Neural cell (in vitro differentiated cells): ENCODE results near the gene METTL9. TPM values are rescaled to one million over a fixed set of nuclear protein-coding genes. Genes with fewer than 3 reads are reported as not detected.
"Not testable (repeated sequence)": the region's sequence is repeated elsewhere in the genome, so short reads cannot be mapped to it uniquely, and the experiment has no call there.

Experiments
- H2AFZ ChIP-seq: fragments of 200-600, 300-800 bp; sonication (generic), shearing (Covaris generic); 2 replicates; pipeline ENCODE4 v1.6.0; 2014; ENCODE audit warnings: low read depth, mild to moderate bottlenecking, antibody characterized with exemption, low read length, moderate library complexity
- H3F3A ChIP-seq: fragments of 200-600 bp; shearing (Covaris generic); 2 replicates; pipeline ENCODE4 v1.6.1; 2016; ENCODE audit warnings: mild to moderate bottlenecking, moderate library complexity, mixed read lengths, antibody characterized with exemption, low read length; ENCODE audit not compliant: insufficient read depth, poor library complexity, severe bottlenecking
- H3K27ac ChIP-seq: fragments of 200-600, 300-800 bp; sonication (generic), shearing (Covaris generic); 2 replicates; pipeline ENCODE4 v1.5.1; 2014; ENCODE audit warnings: mild to moderate bottlenecking, low read length, moderate library complexity
- H3K27me3 ChIP-seq: fragments of 300-800, 200-600 bp; sonication (generic), shearing (Covaris generic); 2 replicates; pipeline ENCODE4 v1.6.0; 2014; ENCODE audit warnings: mild to moderate bottlenecking, low read depth, low read length, moderate library complexity; ENCODE audit not compliant: insufficient read depth
- H3K36me3 ChIP-seq: fragments of 300-800, 200-600 bp; sonication (generic), shearing (Covaris generic); 2 replicates; pipeline ENCODE4 v1.5.1; 2014; ENCODE audit warnings: mild to moderate bottlenecking, antibody characterized with exemption, low read length, moderate library complexity; ENCODE audit not compliant: insufficient read depth
- H3K4me2 ChIP-seq: fragments of 300-800, 200-600 bp; sonication (generic), shearing (Covaris generic); 2 replicates; pipeline ENCODE4 v1.6.0; 2014; ENCODE audit warnings: mild to moderate bottlenecking, low read length
- H3K4me3 ChIP-seq: fragments of 300-800, 200-600 bp; sonication (generic), shearing (Covaris generic); 2 replicates; pipeline ENCODE4 v1.5.1; 2014; ENCODE audit warnings: mild to moderate bottlenecking, low read length, moderate library complexity
- H3K79me2 ChIP-seq: fragments of 200-600 bp; shearing (Covaris generic); replicated peaks from 2 replicates; pipeline ENCODE4 v1.6.0; 2014; ENCODE audit warnings: mild to moderate bottlenecking, low read length, moderate library complexity; ENCODE audit not compliant: insufficient read depth
- H3K9ac ChIP-seq: fragments of 300-800, 200-600 bp; sonication (generic), shearing (Covaris generic); 2 replicates; pipeline ENCODE4 v1.6.1; 2016; ENCODE audit warnings: mild to moderate bottlenecking, low read length, mixed read lengths
- H3K9me2 ChIP-seq: fragments of 200-600 bp; shearing (Covaris generic); 2 replicates; pipeline ENCODE4 v1.6.1; 2016; ENCODE audit warnings: mild to moderate bottlenecking, low read length, mixed read lengths; ENCODE audit not compliant: insufficient read depth
- H3K9me3 ChIP-seq: fragments of 200-600, 300-800 bp; sonication (generic), shearing (Covaris generic); 2 replicates; pipeline ENCODE4 v1.6.1; 2016; ENCODE audit warnings: mild to moderate bottlenecking, mixed run types, low read length, moderate library complexity, mixed read lengths
- H4K20me1 ChIP-seq: fragments of 200-600 bp; shearing (Covaris generic); 2 replicates; pipeline ENCODE4 v1.6.1; 2016; ENCODE audit warnings: mild to moderate bottlenecking, mixed run types; ENCODE audit not compliant: insufficient read depth
- EP300 ChIP-seq: fragments of 450-650 bp; conservative IDR thresholded peaks from 2 replicates; pipeline ENCODE4 v1.6.1; 2014; ENCODE audit warnings: antibody characterized with exemption, mild to moderate bottlenecking, moderate library complexity; ENCODE audit not compliant: poor library complexity, severe bottlenecking
- EZH2 ChIP-seq: fragments of 200-600, 300-800 bp; shearing (Covaris generic), sonication (generic); IDR thresholded peaks from 2 replicates; pipeline ENCODE4 v1.6.1; 2014; ENCODE audit warnings: antibody characterized with exemption, low read length, borderline replicate concordance, mild to moderate bottlenecking; ENCODE audit not compliant: insufficient read depth, poor library complexity, severe bottlenecking
- MXI1 ChIP-seq: fragments of 450-650 bp; conservative IDR thresholded peaks from 2 replicates; pipeline ENCODE4 v1.6.1; 2014; ENCODE audit warnings: antibody characterized with exemption, mild to moderate bottlenecking; ENCODE audit not compliant: poor library complexity, severe bottlenecking
- POLR2AphosphoS5 ChIP-seq: IDR thresholded peaks from 2 replicates; pipeline ENCODE4 v1.6.1; 2012
- RAD21 ChIP-seq: fragments of 450-650 bp; conservative IDR thresholded peaks from 2 replicates; pipeline ENCODE4 v1.6.1; 2014; ENCODE audit warnings: antibody characterized with exemption, mild to moderate bottlenecking, moderate library complexity
- SMC3 ChIP-seq: fragments of 450-650 bp; conservative IDR thresholded peaks from 2 replicates; pipeline ENCODE4 v1.6.1; 2014; ENCODE audit warnings: antibody characterized with exemption, mild to moderate bottlenecking, moderate library complexity; ENCODE audit not compliant: poor library complexity
- TAF1 ChIP-seq: IDR thresholded peaks from 2 replicates; pipeline ENCODE4 v1.6.1; 2012; ENCODE audit warnings: low read depth
- polyA plus RNA-seq: library from polyadenylated mRNA; depleted of rRNA; stranded (reverse); fragments of >200 nt; gene quantifications from 2 replicates; pipeline ENCODE4 v1.2.3, GENCODE V29; 2014
- TF ChIP-seq, protein P1 (sequence below): IDR thresholded peaks from 2 replicates; pipeline ENCODE4 v1.6.1; 2012; ENCODE audit warnings: borderline replicate concordance
- TF ChIP-seq, protein P2 (sequence below): fragments of 450-650 bp; IDR thresholded peaks from 2 replicates; pipeline ENCODE4 v1.5.1; 2014; ENCODE audit warnings: antibody characterized with exemption, mild to moderate bottlenecking, moderate library complexity; ENCODE audit not compliant: poor library complexity, severe bottlenecking

METTL9 gene
- polyA plus RNA-seq, 1 donor from 2014 or later = 483 TPM

DNA sequence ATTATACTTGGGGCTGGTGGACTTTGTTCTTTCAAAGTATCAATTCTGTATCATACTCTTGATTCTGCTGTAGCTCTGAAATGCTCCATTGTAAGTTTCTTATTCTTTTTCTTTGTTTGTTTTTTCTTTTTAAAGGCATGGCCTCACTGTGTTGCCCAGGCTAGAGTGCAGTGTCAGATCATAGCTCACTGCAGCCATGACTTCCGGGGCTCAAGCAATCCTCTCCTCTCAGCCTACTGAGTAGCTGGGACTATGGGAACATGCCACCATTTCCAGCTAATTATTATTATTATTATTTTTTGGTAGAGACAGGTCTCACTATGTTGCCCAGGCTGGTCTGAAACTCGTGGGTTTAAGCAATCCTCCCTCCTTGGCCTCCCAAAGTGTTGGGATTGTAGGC, 38.9 kb upstream of the METTL9 start:
- H3K36me3 ChIP-seq = no peaks in the 10 kb centered on the region
- no peaks in the 10 kb centered on the region for H3K9me2 ChIP-seq
- H3K4me3 ChIP-seq = no peak overlapping the region
- no peaks in the 10 kb centered on the region for H3K27me3 ChIP-seq
- H2AFZ ChIP-seq = no peak overlapping the region
- H3K9ac ChIP-seq = no peak overlapping the region
- no peak overlapping the region for H3K4me2 ChIP-seq
- peaks cover under 1% of the 10 kb centered on the region for H3F3A ChIP-seq
- TF ChIP-seq, protein P1, sequence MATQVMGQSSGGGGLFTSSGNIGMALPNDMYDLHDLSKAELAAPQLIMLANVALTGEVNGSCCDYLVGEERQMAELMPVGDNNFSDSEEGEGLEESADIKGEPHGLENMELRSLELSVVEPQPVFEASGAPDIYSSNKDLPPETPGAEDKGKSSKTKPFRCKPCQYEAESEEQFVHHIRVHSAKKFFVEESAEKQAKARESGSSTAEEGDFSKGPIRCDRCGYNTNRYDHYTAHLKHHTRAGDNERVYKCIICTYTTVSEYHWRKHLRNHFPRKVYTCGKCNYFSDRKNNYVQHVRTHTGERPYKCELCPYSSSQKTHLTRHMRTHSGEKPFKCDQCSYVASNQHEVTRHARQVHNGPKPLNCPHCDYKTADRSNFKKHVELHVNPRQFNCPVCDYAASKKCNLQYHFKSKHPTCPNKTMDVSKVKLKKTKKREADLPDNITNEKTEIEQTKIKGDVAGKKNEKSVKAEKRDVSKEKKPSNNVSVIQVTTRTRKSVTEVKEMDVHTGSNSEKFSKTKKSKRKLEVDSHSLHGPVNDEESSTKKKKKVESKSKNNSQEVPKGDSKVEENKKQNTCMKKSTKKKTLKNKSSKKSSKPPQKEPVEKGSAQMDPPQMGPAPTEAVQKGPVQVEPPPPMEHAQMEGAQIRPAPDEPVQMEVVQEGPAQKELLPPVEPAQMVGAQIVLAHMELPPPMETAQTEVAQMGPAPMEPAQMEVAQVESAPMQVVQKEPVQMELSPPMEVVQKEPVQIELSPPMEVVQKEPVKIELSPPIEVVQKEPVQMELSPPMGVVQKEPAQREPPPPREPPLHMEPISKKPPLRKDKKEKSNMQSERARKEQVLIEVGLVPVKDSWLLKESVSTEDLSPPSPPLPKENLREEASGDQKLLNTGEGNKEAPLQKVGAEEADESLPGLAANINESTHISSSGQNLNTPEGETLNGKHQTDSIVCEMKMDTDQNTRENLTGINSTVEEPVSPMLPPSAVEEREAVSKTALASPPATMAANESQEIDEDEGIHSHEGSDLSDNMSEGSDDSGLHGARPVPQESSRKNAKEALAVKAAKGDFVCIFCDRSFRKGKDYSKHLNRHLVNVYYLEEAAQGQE = no peak
- no peak for TF ChIP-seq MXI1
- TF ChIP-seq EP300 = no peak
- TF ChIP-seq, protein P2, sequence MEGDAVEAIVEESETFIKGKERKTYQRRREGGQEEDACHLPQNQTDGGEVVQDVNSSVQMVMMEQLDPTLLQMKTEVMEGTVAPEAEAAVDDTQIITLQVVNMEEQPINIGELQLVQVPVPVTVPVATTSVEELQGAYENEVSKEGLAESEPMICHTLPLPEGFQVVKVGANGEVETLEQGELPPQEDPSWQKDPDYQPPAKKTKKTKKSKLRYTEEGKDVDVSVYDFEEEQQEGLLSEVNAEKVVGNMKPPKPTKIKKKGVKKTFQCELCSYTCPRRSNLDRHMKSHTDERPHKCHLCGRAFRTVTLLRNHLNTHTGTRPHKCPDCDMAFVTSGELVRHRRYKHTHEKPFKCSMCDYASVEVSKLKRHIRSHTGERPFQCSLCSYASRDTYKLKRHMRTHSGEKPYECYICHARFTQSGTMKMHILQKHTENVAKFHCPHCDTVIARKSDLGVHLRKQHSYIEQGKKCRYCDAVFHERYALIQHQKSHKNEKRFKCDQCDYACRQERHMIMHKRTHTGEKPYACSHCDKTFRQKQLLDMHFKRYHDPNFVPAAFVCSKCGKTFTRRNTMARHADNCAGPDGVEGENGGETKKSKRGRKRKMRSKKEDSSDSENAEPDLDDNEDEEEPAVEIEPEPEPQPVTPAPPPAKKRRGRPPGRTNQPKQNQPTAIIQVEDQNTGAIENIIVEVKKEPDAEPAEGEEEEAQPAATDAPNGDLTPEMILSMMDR = no peak
- TF ChIP-seq TAF1 = no peak
- no peak for TF ChIP-seq RAD21
- TF ChIP-seq EZH2 = no peak
- TF ChIP-seq SMC3 = no peak
- no peak for TF ChIP-seq POLR2AphosphoS5
- H3K79me2 ChIP-seq = no peaks in the 10 kb centered on the region
- no peaks in the 10 kb centered on the region for H4K20me1 ChIP-seq
- H3K27ac ChIP-seq = no peak overlapping the region
- no peaks in the 10 kb centered on the region for H3K9me3 ChIP-seq

DNA sequence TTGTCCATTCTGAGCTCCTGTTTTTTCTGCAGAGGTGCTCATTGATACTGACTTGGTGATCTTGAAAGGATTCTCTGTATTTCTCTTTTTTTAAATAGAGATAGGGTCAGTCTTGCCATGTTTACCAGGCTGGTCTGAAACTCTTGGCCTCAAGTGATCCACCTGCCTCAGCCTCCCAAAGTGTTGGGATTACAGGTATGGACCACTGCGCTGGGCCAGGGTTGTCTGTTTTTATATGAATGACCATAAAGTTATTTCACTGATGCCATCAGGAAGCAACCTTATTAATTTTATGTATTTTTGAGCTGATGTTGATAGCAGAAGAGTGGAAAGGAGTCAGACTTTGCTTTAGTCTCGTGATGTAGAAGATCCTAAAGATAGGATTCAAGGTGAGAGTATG, 35.7 kb upstream of the METTL9 start:
- no peak overlapping the region for H3K4me3 ChIP-seq
- no peaks in the 10 kb centered on the region for H3K79me2 ChIP-seq
- H3F3A ChIP-seq = peaks cover 4% of the 10 kb centered on the region
- no peaks in the 10 kb centered on the region for H3K36me3 ChIP-seq
- H3K27ac ChIP-seq = no peak overlapping the region
- no peaks in the 10 kb centered on the region for H3K27me3 ChIP-seq
- TF ChIP-seq EP300 (no peak), SMC3 (no peak), POLR2AphosphoS5 (no peak), TAF1 (no peak), RAD21 (no peak), MXI1 (no peak), EZH2 (no peak)
- TF ChIP-seq, protein P2 = no peak
- TF ChIP-seq, protein P1 = no peak
- no peaks in the 10 kb centered on the region for H3K9me3 ChIP-seq
- H2AFZ ChIP-seq = no peak overlapping the region
- no peaks in the 10 kb centered on the region for H3K9me2 ChIP-seq
- H4K20me1 ChIP-seq = no peaks in the 10 kb centered on the region
- no peak overlapping the region for H3K4me2 ChIP-seq
- no peak overlapping the region for H3K9ac ChIP-seq

DNA sequence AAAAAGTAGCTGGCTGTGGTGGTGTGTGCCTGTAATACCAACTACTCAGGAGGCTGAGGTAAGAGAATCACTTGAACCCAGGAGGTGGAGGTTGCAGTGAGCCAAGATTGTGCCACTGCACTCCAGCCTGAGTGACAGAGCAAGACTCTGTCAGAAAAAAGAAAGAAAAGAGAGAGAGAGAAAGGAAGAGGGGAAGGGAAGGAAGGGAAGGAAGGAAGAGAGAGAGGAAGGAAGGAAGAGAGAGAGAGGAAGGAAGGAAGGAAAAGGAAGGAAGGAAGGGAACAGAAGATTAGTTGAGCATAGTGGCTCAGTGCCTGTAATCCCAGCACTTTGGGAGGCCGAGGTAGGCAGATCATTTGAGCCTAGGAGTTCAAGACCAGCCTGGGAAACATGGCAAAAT, 35.0 kb upstream of the METTL9 start:
- not testable (repeated sequence) for H3K27ac ChIP-seq, H3K9me2 ChIP-seq, H2AFZ ChIP-seq, H3K4me3 ChIP-seq, H3K4me2 ChIP-seq, H3F3A ChIP-seq, H3K9ac ChIP-seq, H3K27me3 ChIP-seq, H3K79me2 ChIP-seq, H3K36me3 ChIP-seq, H3K9me3 ChIP-seq, H4K20me1 ChIP-seq
